CD4-positive, alpha-beta T cell treated with Interleukin-4 for 1 hour (primary cell): ENCODE data around the gene ETHE1.

Experiments used
- DNase-seq, 2 donors: peaks; one replicate each; pipeline ENCODE4 v3.0.0-alpha.2; 2020 to 2022

The ETHE1 gene, protein sequence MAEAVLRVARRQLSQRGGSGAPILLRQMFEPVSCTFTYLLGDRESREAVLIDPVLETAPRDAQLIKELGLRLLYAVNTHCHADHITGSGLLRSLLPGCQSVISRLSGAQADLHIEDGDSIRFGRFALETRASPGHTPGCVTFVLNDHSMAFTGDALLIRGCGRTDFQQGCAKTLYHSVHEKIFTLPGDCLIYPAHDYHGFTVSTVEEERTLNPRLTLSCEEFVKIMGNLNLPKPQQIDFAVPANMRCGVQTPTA

GRCh38 chr19:43526884-43527859 is at the start of gene ETHE1:
ETHE1 (minus strand) TSS chr19:43527201; CDS start chr19:43527177, 24 bp downstream.
- DNase-seq, result peak; percentile 53 to 67

DNA sequence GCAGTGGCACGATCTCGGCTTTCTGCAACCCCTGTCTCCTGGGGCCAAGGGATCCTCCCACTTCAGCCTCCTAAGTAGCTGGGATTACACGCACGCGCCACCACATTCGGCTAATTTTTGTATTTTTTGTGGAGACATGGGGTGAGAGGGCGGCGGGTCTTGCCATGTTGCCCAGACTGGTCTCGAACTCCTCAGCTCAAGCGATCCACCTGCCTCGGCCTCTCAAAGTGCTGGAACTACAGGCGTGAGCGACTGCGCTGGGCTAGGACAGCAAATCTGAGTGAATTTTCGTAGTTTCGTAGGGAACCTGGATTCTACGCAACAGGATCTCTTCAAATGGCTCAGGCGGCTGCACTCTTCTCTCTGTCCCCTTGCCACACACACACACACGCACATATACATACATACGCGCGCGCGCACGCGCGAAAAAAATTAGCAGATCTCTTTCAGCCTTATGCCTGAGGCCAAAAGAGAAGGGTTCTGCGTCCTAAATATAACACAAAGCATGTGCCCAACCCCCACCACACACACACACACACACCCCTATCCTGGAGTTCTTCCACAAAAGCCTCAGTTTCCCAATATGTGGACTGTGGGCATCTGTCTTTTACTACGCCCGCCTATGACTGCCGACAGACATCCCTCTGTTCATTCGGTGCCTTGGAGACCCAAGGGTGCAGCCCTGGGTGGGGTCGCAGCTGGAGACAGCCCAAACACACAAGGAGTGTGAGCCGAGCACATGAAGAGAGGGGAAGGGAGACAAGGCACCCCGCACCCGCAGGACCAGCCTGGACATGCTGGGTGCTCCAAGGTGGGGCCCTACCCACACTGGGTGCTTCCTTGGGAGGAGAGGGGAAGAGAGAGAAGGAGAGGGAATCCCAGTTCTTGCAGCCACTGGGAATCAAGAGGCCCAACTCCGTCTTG is 49.2 kb upstream of the ETHE1 start:
- DNase-seq, result no peak

DNA sequence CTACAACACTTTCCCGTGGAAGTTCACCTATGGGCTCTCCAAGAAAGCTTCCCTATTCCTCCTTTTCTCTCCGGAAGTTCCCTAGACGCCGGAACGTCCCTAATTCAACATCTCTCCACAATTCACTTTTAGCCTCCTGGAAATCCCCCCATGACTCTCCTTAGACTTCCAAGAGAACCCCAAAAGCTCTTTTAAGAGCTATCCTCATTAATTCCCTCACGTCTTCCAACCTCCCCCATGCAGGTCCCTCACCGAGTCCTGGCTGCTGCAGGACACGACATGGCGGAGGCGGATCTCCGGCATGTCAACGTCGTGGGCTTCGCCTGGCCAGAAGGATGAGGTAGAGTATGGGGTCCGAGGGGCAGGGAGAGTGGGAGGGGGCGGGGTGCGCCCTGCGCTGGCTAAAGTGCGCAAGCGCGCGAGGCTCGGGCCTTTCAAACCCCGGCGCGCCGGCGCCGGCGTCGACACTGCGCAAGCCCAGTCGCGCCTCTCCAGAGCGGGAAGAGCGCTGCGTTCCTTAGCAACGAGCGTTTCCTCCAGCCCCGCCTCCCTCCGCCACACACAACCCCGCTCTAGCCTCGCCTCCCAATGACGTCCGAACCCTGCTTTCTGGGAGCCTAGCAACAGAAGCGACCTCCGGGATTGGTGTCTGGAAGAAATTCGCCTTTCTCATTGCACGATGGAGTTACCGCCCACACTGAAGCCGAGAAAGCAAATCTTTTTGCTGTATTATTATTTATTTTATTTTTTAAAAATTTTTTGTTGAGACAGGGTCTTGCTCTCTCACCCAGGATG is 48.4 kb upstream of the ETHE1 start, which contains the start of the genes PINLYP and XRCC1:
Gene PINLYP, plus strand, starts transcription at position 646 of the 795 bp plus-strand sequence. CDS start 1,391 bp downstream, outside the sequence.
Gene XRCC1, minus strand, starts transcription at position 372 of the 795 bp plus-strand sequence. Its CDS starts 69 bp downstream, at position 303.
- DNase-seq, result peak; percentile 98 to 99

DNA sequence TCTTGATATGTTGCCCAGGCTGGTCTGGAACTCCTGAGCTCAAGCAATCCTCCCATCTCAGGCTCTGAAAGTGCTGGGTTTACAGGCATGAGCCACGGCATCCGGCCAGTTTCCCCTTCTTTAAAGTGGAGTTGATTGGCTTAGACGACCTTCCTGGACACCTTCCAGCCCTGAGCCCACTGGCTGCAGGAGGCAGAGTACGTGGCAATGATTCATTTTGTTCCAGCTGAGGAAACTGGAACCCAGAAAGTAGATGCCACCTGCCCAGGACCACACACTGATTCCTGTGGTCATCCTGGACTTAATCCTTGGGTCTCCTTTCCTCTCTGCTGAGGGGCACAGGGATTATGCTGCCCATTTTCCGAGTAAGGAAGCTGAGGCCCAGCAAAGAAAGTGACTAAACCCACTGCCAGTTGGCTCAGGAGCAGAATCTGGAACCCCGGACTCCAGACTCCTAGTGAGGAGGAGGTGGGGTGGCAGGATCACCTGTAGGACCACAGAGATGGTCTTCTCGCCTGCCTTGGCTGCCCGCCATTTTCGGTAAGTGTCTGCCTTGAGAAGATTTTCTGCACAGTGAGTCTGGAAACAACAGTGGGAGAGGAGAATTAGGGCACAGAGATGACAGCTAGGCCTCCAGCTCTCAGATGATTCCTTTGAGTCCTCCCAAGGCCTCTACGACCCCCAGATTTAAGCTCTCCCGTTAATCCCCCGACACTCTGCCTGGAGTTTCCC is 47.6 kb upstream of the ETHE1 start:
- DNase-seq, result no peak

- no peak for DNase-seq
Measured at GRCh38 chr19:43572171-43572588, 45.2 kb upstream of the ETHE1 start.

GRCh38 chr19:43570174-43570791 is 43.3 kb upstream of the ETHE1 start:
- no peak for DNase-seq

- no peak for DNase-seq
Measured at GRCh38 chr19:43569657-43570056, 42.7 kb upstream of the ETHE1 start.

DNA sequence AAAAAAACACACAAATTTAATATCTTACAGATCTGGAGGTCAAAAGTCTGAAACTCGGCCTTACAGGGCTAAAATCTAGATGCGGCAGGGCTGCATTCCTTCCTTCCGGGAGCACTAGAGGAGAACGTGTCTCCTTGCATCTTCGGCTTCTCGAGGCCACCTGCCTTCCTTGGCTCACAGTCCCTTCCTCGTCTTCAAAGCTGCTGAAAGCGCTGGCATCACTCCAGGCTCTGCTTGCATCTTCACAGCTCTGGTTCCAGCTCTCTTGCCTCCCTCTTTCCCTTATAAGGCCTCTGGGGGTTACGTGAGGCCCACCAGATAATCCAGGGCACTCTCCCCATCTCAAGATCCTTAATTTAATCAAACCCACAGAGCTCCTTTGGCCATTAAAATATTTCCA is 37.8 kb upstream of the ETHE1 start:
- DNase-seq, result no peak

- DNase-seq, result no peak
Measured at GRCh38 chr19:43563816-43564457, 36.9 kb upstream of the ETHE1 start.

- DNase-seq, result peak; percentile 92
Measured at GRCh38 chr19:43562698-43563241, 35.8 kb upstream of the ETHE1 start.

GRCh38 chr19:43562226-43562697 is 35.3 kb upstream of the ETHE1 start:
- DNase-seq, result no peak

- DNase-seq, result no peak
Measured at GRCh38 chr19:43561139-43561970, 34.4 kb upstream of the ETHE1 start.

DNA sequence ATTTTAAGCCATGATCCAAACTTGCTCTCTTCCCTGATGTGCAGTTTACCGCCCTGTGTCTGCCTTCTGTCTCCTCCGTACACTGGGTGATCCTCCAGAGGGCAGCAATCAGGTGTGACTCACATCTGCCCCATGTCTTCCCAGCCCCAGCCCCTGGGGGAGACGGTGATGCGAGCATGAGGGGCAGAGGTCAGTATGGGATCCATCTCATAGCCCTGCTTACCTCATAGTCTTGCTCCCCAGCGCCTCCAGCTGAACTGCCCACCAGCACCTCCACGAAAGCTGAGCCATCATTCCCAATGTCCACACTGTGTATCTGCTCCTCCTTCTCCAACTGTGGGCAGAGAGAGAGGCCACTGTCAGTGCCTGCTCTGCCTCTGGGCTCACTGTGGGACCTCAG is 33.7 kb upstream of the ETHE1 start:
- DNase-seq, result no peak

- peak; percentile 86 to 89 for DNase-seq
Measured at GRCh38 chr19:43555185-43555770, 28.3 kb upstream of the ETHE1 start.

GRCh38 chr19:43554317-43554895 is 27.4 kb upstream of the ETHE1 start:
- DNase-seq, result no peak

GRCh38 chr19:43553656-43554055 is 26.7 kb upstream of the ETHE1 start:
- DNase-seq, result no peak

- no peak for DNase-seq
Measured at GRCh38 chr19:43552616-43553015, 25.6 kb upstream of the ETHE1 start.

DNA sequence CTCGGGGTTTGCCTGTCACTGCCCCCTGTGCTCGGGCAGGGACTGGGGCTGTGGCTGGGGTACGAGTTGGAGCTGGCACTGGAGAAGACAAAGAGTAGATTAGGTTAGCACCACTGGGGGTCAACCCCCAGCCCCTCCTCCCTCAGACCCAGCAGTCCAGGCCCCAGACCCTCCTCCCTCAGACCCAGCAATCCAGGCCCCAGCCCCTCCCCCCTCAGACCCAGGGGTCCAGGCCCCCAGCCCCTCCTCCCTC is 25.1 kb upstream of the ETHE1 start:
- no peak for DNase-seq
